Jurkat, Clone E6-1 (cell line): Measurements from ENCODE around the gene CHPF2.
A peak's percentile ranks its signal among the peaks of the same experiment; 100 is the strongest.

Source experiments
- DNase-seq: peaks from one replicate; pipeline ENCODE4 v3.0.0-alpha.2; 2011; ENCODE audit warnings: low read depth, low spot score
- H3K4me3 ChIP-seq: 2 replicates; pipeline ENCODE4 v1.5.1; 2011; ENCODE audit warnings: mild to moderate bottlenecking, low read length, control low read depth, moderate library complexity

CHPF2 gene

GRCh38 chr7:151204383-151205032 lies 27.8 kb upstream of the CHPF2 start:
- DNase-seq = no peak
- H3K4me3 ChIP-seq = no peak overlapping the region

- no peak overlapping the region for H3K4me3 ChIP-seq
- no peak for DNase-seq
Observed at GRCh38 chr7:151205730-151206129, 26.6 kb upstream of the CHPF2 start.

GRCh38 chr7:151206914-151207313 lies 25.4 kb upstream of the CHPF2 start:
- peak; percentile 79 for DNase-seq
- H3K4me3 ChIP-seq = no peak overlapping the region; the same call in 1 of the 2 replicates

GRCh38 chr7:151207315-151207714 lies 25.0 kb upstream of the CHPF2 start:
- no peak overlapping the region for H3K4me3 ChIP-seq
- DNase-seq = no peak

GRCh38 chr7:151207804-151208203 lies 24.5 kb upstream of the CHPF2 start:
- no peak for DNase-seq
- no peak overlapping the region for H3K4me3 ChIP-seq

GRCh38 chr7:151208253-151208862 lies 23.9 kb upstream of the CHPF2 start:
- DNase-seq = no peak
- H3K4me3 ChIP-seq = no peak overlapping the region

GRCh38 chr7:151209588-151209987 lies 22.7 kb upstream of the CHPF2 start:
- DNase-seq = no peak
- no peak overlapping the region for H3K4me3 ChIP-seq

GRCh38 chr7:151210087-151210854 lies 22.0 kb upstream of the CHPF2 start, which contains the start of gene H2BK1:
H2BK1 (minus strand) TSS chr7:151210488; CDS start chr7:151210318, 170 bp downstream.
- no peak for DNase-seq
- H3K4me3 ChIP-seq = no peak within 1 kb of the TSS

GRCh38 chr7:151211155-151211772 lies 21.0 kb upstream of the CHPF2 start:
- no peak for DNase-seq
- H3K4me3 ChIP-seq = no peak overlapping the region

- no peak overlapping the region for H3K4me3 ChIP-seq
- DNase-seq = no peak
Observed at GRCh38 chr7:151212626-151213025, 19.7 kb upstream of the CHPF2 start.

- DNase-seq = no peak
- H3K4me3 ChIP-seq = no peak overlapping the region
Observed at GRCh38 chr7:151213826-151214225, 18.5 kb upstream of the CHPF2 start.

GRCh38 chr7:151215396-151215795 lies 16.9 kb upstream of the CHPF2 start:
- DNase-seq = no peak
- H3K4me3 ChIP-seq = no peak overlapping the region

- no peak overlapping the region for H3K4me3 ChIP-seq
- no peak for DNase-seq
Observed at GRCh38 chr7:151218170-151218569, 14.1 kb upstream of the CHPF2 start.

- no peak for DNase-seq
- H3K4me3 ChIP-seq = no peak overlapping the region
Observed at GRCh38 chr7:151223728-151224127, 8.6 kb upstream of the CHPF2 start.

GRCh38 chr7:151225948-151226510 lies 6.3 kb upstream of the CHPF2 start:
- H3K4me3 ChIP-seq = peak overlapping the region; percentile 89
- DNase-seq = no peak

GRCh38 chr7:151226560-151226874 lies 5.8 kb upstream of the CHPF2 start:
- no peak for DNase-seq
- peak overlapping the region; percentile 89 for H3K4me3 ChIP-seq

- DNase-seq = peak; percentile 97
- H3K4me3 ChIP-seq = peak within 1 kb of the TSS; percentile 89
Observed at GRCh38 chr7:151226875-151227782, 5.2 kb upstream of the CHPF2 start, which contains the start of gene ABCF2. ABCF2 (minus strand) TSS chr7:151227205; CDS start chr7:151226458, 747 bp downstream.

- peak overlapping the region; percentile 89 for H3K4me3 ChIP-seq
- DNase-seq = no peak
Observed at GRCh38 chr7:151228024-151228866, 4.0 kb upstream of the CHPF2 start.
